ENCODE measurements around the gene KRTAP6-2. TPM values are rescaled to one million over a fixed set of nuclear protein-coding genes. Genes with fewer than 3 reads are reported as not detected.

KRTAP6-2 gene, protein sequence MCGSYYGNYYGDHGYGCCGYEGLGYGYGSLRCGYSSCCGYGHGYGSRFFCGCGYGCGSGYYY
- not detected for polyA plus RNA-seq (ENCODE audit: insufficient read length in 4 of 4)

DNA sequence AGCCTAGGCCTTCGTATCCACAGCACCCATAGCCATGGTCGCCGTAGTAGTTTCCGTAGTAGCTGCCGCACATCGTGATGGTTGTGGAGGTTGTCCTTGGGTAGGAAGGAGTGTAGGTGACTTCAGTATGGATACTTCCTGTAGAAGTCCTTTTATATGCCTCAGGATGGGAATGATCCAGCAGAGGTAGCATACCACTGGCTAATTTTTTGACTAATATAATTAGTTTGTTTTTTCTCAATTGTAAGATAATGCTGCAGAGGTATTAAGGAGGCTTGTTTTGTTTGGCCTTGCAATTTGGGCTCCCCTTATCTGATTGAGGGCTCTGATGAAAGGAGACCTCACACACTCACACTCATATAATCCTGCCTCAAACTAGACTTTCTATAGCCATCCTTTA is at the start of gene KRTAP6-2:
Gene KRTAP6-2 (minus strand): TSS at position 101 of the 400 bp plus-strand sequence. CDS start 28 bp downstream, at position 73.
- DNase-seq (ENCODE audit: low read depth in 4 of 4, low spot score in 3 of 4): no peak

DNA sequence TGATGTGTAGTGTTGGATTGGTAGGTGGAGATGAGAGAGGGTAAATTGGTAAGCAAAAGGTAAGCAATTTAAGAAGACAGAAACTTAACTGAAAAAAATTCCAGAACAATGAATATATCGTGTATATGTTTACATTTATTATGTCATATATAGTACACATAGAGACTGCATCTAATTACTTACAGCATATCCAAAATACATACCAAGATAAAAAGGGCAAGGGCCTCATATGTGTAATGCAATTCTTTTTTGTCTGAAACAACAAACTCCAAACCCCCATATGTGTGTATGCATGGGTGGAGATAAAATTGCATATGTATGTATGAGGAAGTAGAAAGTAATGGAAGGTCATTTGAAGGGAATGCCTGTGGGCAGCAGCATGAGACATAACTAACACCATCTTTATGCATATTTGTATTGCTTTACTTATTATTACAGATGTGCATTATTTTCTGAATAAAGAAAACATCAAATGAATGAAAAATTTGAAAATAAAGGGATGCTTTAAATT is 48.3 kb upstream of the KRTAP6-2 start:
- DNase-seq (ENCODE audit: low read depth in 4 of 4, low spot score in 3 of 4): no peak

DNA sequence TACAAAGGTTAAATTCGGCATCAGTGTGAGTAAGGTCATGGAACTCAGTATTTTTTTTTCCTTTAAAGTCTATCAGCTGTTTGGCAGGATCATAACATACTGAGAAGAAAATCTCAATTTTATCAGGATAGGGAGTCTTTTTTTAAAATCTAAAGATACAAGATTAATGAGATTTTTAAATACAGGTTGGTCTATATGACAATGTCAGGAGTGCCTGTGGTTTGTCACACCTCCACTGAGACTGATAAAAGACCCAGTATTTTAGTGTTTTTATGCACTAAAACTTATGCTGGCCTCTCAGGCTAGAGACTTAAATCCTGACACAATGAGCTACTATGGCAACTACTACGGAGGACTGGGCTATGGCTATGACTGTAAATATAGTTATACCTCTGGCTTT is 43.9 kb upstream of the KRTAP6-2 start, which contains the start of gene KRTAP20-3:
Gene KRTAP20-3 (plus strand): TSS at position 301 of the 400 bp plus-strand sequence.
- no peak for DNase-seq (ENCODE audit: low read depth in 4 of 4, low spot score in 3 of 4)

DNA sequence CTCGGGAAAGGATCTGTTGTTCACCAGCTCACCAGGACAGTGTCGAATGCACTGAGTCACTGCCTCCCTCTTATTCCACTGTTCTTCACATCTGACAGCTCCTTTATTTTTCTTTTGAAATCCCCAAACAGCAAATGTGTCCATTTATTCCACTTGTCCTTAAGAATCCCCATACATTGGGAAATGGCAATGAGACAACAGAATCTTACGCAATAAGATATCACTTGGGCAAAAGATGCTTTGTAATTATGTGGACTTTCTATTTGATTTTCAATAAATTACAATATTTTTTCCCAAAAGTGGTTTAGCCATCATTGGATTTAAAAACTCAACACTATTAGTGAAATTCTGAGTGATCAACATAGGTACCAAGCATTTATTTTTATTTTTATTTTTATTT is 40.0 kb upstream of the KRTAP6-2 start:
- no peak for DNase-seq (ENCODE audit: low read depth in 4 of 4, low spot score in 3 of 4)

DNA sequence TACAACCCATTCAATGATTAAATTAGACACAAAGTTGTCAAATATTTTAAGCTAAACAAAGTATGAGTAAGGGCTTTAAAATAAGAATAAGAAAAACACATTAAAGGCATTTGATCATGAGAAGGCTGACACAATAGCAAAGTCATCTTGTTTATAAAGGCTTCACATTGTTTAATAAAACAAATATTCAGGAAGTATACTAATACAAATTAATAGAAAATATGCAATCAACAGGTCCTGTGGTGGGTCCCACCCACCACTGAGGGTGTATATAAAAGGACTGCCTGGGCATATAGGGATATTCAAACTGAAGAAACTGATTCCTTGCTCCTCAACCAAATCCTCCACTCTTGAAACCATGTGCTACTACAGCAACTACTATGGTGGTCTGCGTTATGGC is 36.2 kb upstream of the KRTAP6-2 start, which contains the start of gene KRTAP20-2:
Gene KRTAP20-2 (plus strand): TSS at position 301 of the 400 bp plus-strand sequence. CDS start 58 bp downstream, at position 359.
- DNase-seq (ENCODE audit: low read depth in 4 of 4, low spot score in 3 of 4): no peak

DNA sequence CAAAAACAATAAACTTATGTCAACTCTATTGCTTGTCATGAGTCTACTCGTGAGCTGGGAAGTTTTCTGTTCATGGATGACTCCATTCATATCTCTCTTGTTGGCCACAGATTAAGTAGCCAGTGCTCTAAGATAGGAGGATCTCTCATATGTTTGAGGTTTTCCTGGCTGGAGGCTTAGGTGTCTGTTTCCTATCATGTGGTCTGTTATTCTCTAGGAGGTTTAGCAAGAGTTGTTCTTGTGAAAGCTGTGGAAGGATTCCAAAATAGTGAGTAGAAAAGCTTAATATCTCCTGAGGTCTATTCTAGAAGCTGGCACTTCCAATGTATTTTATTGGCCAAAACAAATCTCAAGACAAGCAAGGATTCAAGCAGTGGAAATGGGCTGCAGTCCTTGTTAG is 30.5 kb upstream of the KRTAP6-2 start:
- DNase-seq (ENCODE audit: low read depth in 4 of 4, low spot score in 3 of 4): no peak

DNA sequence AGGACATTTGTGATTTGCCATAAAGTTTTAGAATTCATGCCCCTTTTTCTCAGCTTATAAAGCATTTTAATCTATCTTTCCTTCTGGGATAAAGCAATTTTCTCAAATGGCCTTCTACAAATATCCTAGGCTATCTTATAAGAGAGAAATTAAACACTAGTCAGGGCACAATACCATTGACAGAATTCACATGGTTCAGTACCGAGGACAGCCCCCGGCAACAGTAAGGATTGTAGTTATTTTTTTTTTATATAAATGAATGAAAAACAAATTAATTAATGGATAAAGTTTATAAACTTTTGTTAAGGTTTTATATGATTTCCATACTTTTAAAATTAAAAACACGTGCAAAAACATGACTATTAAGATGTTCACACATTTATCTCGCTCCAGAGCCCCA is 29.4 kb upstream of the KRTAP6-2 start:
- DNase-seq (ENCODE audit: low read depth in 4 of 4, low spot score in 3 of 4): no peak

DNA sequence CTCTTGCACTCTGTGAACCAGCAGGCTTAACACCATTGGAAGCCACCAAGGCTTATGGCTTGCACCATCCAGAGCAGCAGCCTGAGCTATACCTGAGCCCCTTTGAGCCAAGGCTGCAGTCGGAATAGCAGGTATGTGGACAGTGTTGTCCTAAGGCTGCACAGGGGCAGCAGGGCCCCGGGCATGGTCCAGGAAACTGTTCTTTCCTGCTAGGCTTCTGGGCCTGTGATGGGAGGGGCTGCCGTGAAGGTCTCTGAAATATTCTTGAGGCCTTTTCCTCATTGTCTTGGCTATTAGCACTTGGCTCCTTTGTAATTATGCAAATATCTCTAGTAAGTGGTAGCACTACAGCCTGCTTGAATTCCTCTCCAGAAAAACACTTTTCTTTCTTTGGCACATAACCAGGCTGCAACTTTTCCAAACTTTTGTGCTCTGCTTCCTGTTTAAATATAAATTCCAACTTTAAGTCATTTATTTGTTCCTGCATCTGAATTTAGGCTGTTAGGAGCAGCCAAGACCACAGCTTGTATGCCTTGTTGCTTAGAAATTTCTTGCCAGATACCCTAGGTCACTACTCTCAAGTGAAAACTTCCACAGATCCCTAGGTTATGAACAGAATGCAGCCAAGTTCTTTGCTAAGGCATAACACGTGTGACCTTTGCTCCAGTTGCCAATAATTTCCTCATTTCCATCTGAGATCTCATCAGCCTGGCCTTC is 26.9 kb upstream of the KRTAP6-2 start:
- no peak for DNase-seq (ENCODE audit: low read depth in 4 of 4, low spot score in 3 of 4)

DNA sequence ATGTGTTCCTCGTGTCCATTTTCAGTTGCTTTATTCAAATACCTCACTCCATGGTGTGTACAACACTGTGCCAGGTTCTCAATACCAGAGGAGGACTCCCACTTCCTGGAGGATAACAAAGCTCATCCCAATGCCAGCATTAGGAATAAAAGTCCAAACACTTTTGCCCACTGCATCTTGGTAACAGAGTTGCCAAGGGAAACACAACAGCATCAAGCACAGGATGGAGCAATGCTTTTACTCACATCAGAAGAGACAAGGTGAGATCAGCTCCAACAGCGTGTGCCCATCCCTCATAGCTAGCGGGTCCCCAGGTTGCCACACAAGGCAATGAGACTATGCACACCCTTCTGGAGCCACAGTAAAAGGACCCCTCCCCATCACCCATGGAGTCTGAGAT is 24.7 kb upstream of the KRTAP6-2 start:
- no peak for DNase-seq (ENCODE audit: low read depth in 4 of 4, low spot score in 3 of 4)

DNA sequence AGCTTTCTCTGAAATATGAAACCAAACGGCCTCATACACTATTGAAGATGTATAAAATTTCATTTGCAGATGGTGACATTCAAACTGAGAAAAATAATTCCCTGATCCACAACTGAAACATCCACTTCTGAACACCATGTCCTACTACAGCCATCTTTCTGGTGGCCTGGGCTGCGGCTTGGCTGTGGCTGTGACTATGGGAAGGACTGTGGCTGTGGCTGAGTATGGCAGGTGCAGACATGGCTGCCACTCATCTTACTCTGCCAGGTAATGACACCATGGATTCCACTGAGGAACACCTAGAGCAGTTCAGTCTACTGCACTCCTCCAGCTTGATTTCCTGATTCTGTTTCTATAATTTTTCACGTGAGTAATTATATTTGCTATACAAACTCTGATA is 21.8 kb upstream of the KRTAP6-2 start, which contains the start of gene KRTAP20-4:
Gene KRTAP20-4 (plus strand): TSS at position 106 of the 400 bp plus-strand sequence.
- DNase-seq (ENCODE audit: low read depth in 4 of 4, low spot score in 3 of 4): no peak

DNA sequence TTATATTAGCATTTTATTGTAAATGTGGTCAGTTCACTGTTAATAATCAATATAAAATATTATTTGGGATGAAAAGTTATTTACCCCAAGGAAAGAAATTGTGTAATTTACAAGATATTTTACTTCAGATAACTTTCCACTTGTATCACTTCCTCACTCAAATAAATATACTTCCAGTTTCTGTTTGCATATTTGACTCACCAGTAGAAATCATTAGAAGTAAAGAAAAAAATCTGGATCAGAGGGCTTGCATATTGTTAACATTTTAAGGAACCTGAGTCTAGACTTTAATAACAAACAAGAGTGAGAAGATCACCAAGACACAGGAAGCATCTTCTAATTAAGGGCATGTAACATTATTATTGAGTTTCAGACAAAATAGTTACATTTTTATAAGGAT is 21.4 kb upstream of the KRTAP6-2 start:
- DNase-seq (ENCODE audit: low read depth in 4 of 4, low spot score in 3 of 4): no peak

DNA sequence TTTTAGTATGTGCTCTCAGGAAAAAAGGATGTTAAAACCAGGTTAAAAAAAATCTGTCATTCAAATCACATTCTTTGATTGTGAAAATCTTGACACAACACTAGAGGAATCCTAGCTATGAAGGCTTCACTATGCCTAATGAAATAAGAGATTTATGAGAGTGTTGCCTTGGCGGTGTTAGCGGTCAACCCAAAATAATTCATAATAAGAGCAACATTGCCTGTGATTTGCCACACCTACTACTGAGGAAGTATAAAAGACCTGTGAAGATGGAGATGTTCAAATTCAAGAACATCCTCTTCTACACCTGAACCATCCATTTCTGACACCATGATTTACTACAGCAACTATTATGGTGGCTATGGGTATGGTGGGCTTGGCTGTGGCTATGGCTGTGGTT is 17.4 kb upstream of the KRTAP6-2 start, which contains the start of gene KRTAP20-1:
Gene KRTAP20-1 (plus strand): TSS at position 301 of the 400 bp plus-strand sequence. CDS start 30 bp downstream, at position 331.
- no peak for DNase-seq (ENCODE audit: low read depth in 4 of 4, low spot score in 3 of 4)

DNA sequence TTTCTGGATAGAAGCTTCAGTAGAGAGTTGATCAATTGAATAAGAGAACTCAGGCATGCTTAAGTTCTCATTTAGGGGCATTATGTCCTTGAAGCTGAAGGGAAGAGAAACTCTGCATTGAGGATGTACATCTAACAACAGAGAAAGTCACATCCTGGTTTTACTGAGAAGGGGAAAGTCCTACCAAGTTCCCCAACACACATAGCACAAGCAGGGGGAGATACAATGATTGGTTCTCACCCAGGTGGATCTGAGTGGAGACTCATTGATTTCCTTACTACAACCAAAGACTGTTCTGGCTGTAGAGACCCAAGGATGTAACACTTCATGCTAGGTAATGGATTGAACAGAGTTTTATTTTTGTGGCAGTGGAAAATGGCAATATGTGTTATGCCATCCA is 16.5 kb upstream of the KRTAP6-2 start:
- no peak for DNase-seq (ENCODE audit: low read depth in 4 of 4, low spot score in 3 of 4)

DNA sequence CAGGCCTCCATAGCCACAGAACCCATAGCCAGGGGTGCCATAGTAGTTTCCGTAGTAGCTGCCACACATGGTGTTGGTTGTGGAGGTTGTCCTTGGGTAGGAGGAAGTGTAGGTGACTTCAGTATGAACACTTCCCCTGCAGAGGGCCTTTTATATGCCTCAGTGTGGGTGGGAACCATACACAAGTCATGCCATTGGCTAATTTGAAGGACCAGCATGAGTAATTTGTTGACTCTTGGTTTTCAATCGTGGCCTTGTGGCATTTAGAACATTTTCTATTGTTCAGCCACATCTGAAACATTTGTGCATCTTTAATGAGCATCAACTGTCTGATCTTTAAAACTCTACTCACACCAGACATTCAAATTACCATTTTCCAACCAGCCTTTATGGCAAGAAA is 15.1 kb upstream of the KRTAP6-2 start, which contains the start of gene KRTAP6-1:
Gene KRTAP6-1 (minus strand): TSS at position 95 of the 400 bp plus-strand sequence. CDS start 26 bp downstream, at position 69.
- no peak for DNase-seq (ENCODE audit: low read depth in 4 of 4, low spot score in 3 of 4)

DNA sequence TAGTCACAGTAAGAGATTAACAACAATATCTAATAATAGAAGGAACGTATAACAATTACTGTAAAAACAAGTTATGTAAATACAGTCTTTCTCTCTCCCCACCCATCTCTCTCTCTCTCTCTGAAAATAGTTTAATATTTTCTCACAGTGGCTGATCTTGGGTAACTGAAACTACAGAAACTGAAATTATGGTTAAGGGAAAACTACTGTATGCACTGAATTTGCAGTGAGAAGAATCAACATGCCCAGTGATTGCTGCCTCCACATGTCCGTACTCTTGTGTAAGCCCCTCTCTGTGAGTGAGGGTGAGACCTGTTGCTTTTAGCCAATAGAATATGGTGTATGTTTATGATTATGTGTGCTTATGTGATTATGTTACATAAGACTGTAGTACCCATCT is 13.4 kb upstream of the KRTAP6-2 start:
- no peak for DNase-seq (ENCODE audit: low read depth in 4 of 4, low spot score in 3 of 4)

DNA sequence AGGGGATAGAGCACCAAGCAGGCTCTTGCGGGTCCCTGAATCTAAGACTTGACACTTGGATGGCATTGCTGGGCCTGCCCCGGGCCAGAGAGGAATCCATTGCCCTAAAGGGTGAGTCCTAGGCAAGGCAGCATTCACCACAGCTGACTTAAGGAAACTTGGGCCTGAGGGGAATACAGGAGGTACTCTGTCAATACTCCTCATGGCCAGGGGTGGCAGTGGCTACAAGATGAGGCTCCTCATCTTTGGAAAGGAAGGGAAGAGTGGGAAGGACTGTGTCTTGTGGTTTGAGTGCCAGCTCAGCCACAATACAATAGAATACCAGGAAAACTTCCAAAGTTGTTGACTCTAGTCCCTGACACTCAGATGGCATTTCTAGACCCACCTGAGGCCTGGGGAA is 7.3 kb upstream of the KRTAP6-2 start:
- no peak for DNase-seq (ENCODE audit: low read depth in 4 of 4, low spot score in 3 of 4)

DNA sequence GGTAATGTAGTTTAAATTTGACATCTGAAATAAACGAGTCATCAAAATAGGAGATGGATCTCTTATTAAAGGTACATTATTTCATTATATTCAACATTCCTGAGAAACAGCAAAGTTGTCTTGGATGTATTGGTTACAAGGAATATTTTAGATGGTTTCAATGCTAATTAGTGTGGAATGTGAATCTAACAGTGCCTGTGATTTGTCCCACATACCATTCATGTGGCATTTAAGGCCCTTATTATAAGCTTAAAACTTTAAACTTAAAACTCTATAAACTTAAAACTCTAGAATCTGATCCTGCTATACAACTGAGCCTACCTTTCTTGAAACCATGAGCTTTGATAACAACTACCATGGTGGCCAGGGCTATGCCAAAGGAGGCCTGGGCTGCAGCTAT is 2.1 kb upstream of the KRTAP6-2 start, which contains the start of gene KRTAP22-1:
Gene KRTAP22-1 (plus strand): TSS at position 301 of the 400 bp plus-strand sequence.
- no peak for DNase-seq (ENCODE audit: low read depth in 4 of 4, low spot score in 3 of 4)

DNA sequence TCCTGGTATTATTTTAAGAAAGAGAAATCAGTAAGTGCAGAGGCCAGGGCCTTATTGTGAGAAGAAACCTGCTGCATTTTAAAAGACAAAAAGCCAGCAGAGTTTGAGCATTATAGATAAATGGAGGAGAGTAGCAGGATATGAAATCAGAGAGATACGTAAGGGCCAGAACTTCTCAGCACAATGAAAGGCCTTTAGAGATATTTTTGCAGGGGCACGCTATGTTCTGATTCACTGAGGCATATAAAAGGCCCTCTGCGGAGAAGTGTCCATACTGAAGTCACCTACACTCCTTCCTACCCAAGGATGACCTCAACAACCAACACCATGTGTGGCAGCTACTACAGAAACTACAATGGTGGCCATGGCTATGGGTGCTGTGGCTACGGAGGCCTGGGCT is 6.6 kb downstream of the KRTAP6-2 start, which contains the start of gene KRTAP6-3:
Gene KRTAP6-3 (plus strand): TSS at position 301 of the 400 bp plus-strand sequence. CDS start 6 bp downstream, at position 307.
- DNase-seq (ENCODE audit: low read depth in 4 of 4, low spot score in 3 of 4): no peak

DNA sequence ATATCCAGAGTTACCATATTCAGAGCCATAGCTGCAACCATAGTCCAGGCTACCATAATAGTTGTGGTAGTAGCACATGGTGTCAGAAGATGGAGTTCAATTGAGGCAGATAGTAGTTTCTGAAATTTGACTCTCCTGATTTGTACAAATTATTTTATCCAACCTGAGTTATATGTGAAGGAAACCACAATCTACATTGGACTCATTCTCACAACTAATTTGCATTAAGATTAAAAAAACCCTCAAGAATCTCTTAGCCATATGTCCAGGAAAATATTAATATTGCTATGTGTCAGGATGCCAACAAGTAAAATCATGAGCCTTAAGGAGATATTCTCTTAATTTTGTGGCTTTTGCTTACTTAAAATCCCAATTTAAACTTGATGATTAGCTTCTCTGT is 8.4 kb downstream of the KRTAP6-2 start, which contains the start of gene KRTAP22-2:
Gene KRTAP22-2 (minus strand): TSS at position 101 of the 400 bp plus-strand sequence.
- no peak for DNase-seq (ENCODE audit: low read depth in 4 of 4, low spot score in 3 of 4)

DNA sequence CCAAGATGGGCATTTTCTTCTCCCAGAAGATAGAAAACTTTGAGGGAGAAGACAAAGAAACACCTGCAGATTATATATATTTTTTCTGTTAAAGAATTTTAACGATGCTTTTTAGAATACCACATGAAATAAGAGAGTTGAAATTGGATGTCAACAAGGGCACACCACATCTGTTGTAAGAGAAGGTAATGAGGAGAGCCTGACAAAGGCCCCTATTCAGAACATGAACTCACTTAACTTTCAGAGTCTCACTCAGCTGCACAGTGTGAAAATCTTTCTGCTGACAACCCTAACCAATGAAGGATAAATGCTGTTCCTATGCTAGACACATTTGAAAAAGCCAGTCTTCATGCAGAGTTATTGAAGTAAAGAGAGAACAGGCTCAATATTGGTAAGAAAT is 15.8 kb downstream of the KRTAP6-2 start:
- no peak for DNase-seq (ENCODE audit: low read depth in 4 of 4, low spot score in 3 of 4)

DNA sequence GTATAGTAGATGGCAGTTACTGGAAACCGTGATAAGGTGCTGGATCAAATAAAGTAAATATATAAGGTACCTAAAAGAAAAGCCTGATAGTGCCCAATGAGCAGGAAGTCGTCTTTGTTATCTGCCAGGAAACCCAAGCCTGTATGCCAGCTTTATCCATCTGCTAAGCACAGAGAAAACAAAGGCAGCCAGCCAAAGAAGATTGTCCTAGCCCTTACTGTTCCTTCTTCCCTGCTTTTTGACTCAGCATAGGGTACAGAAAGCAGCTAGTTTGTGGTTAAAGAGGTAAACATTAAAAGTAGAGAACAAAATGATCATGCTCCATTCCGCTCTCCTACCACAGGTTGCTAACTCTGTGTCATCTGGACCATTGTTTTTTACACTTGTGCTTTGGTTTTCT is 18.6 kb downstream of the KRTAP6-2 start:
- no peak for DNase-seq (ENCODE audit: low read depth in 4 of 4, low spot score in 3 of 4)
